Fibroblast of lung (primary cell): ENCODE data around the gene KYAT1. TPM values are rescaled to one million over a fixed set of nuclear protein-coding genes. Genes with fewer than 3 reads are reported as not detected.

ENCODE experiments used
- DNase-seq, 2 donors: peaks; one replicate each; pipeline versions ENCODE4 v3.0.0 to v3.0.0-alpha.2; 2010; ENCODE audit warnings: low read depth in 2 of 2
- H2AFZ ChIP-seq: 2 replicates; pipeline ENCODE4 v1.5.1; 2012; ENCODE audit warnings: low read length, control low read depth, inconsistent platforms
- H3K27ac ChIP-seq: 2 replicates; pipeline ENCODE4 v1.5.1; 2011; ENCODE audit warnings: low read length, control low read depth; ENCODE audit not compliant: insufficient read depth
- H3K27me3 ChIP-seq: 2 replicates; pipeline ENCODE4 v1.5.1; 2011; ENCODE audit warnings: mild to moderate bottlenecking, low read length; ENCODE audit not compliant: control insufficient read depth, insufficient read depth
- H3K36me3 ChIP-seq: 2 replicates; pipeline ENCODE4 v1.5.1; 2011; ENCODE audit warnings: low read length; ENCODE audit not compliant: control insufficient read depth, insufficient read depth
- H3K4me1 ChIP-seq: 2 replicates; pipeline ENCODE4 v1.5.1; 2011; ENCODE audit warnings: low read length; ENCODE audit not compliant: control insufficient read depth, insufficient read depth; ENCODE audit errors: extremely low read depth
- H3K4me2 ChIP-seq: 2 replicates; pipeline ENCODE4 v1.5.1; 2011; ENCODE audit warnings: low read length, control low read depth; ENCODE audit not compliant: insufficient read depth; ENCODE audit errors: extremely low read depth
- H3K4me3 ChIP-seq, 4 experiments: fragments of 200-600 bp in 1 of 4; sonication (generic) in 1 of 4; replicated peaks in 1 of 4; 2 replicates each; pipeline ENCODE4 v1.5.1; 2011 to 2016; ENCODE audit warnings: low read length in 4 of 4, low read depth in 3 of 4, mild to moderate bottlenecking in 3 of 4, control low read depth in 2 of 4, inconsistent platforms in 1 of 4, mixed read lengths in 1 of 4; ENCODE audit not compliant: insufficient read depth in 1 of 4; ENCODE audit errors: control extremely low read depth in 1 of 4
- H3K79me2 ChIP-seq: 2 replicates; pipeline ENCODE4 v1.5.1; 2012; ENCODE audit warnings: mild to moderate bottlenecking, low read length, inconsistent platforms; ENCODE audit not compliant: control insufficient read depth, insufficient read depth
- H3K9ac ChIP-seq: 2 replicates; pipeline ENCODE4 v1.5.1; 2011; ENCODE audit warnings: mild to moderate bottlenecking, low read length, control low read depth; ENCODE audit not compliant: insufficient read depth
- H3K9me3 ChIP-seq: 2 replicates; pipeline ENCODE4 v1.5.1; 2012; ENCODE audit warnings: low read depth, low read length; ENCODE audit not compliant: control insufficient read depth, insufficient read depth
- H4K20me1 ChIP-seq: 2 replicates; pipeline ENCODE4 v1.5.1; 2011; ENCODE audit warnings: low read length; ENCODE audit not compliant: control insufficient read depth, insufficient read depth; ENCODE audit errors: extremely low read depth
- EZH2 ChIP-seq: IDR thresholded peaks from 2 replicates; pipeline ENCODE4 v1.5.1; 2012; ENCODE audit warnings: low read length, control low read depth, mild to moderate bottlenecking; ENCODE audit errors: missing control alignments
- polyA plus RNA-seq, 2 donors: library from polyadenylated mRNA; depleted of rRNA in 1 of 2; stranded (reverse) in 1 of 2; unstranded in 1 of 2; fragments of >200 nt; gene quantifications; 2 replicates each; pipeline ENCODE4 v1.2.1, GENCODE V29; 2011 to 2012; ENCODE audit warnings: missing spikeins in 1 of 2
- total RNA-seq: library from RNA; depleted of rRNA; stranded (reverse); fragments of >200 nt; gene quantifications from 2 replicates; pipeline ENCODE4 v1.2.1, GENCODE V29; 2014
- TF ChIP-seq, protein P1 (sequence below), 2 donors: IDR thresholded peaks in 1 of 2; conservative IDR thresholded peaks in 1 of 2; 1 replicate in 1 of 2; 2 replicates in 1 of 2; pipeline ENCODE4 v1.5.1; 2011 to 2012; ENCODE audit warnings: low read length in 2 of 2, control low read depth in 1 of 2, inconsistent platforms in 1 of 2, low read depth in 1 of 2, mild to moderate bottlenecking in 1 of 2

The KYAT1 gene
- total and polyA plus RNA-seq, 2 donors (not counting 1 experiment from before 2014, with no cell fraction given), result 4.7 to 12.4 TPM

DNA sequence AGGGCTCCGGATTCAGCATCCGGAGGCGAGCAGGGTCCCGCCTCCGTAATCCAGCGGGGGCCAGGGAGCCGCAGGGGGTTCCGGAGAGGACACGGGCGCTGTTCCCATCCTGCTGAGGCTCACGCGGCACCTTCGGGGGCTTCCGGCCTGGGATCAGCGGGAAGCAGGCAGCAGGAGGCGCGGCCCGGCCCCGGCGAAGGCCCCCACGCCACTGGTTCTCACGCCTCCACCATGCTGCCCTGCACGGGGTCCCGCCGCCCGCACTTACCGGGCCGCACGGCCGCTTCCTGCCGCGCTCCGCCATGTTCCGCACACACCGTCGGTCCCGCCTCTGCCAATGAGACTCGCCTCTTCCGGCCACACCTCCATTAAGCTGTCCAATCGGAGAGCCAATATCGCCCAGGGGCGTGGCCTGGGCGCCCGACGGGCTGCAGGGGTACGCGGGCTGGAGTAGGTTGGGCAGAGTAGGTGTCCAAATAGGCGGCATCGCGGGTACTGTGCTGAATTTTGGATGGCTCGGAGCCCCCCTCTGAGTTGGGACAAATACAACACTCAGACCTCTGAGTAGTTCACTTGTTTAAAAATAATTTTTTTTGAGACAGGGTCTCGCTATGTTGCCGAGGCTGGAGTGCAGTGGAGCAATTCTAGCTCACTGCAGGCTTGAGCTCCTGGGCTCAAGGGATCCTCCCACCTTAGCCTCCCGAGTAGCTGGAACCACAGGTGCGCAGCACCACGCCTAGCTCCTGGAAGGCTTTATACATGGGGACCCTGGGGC is 52.1 kb downstream of the KYAT1 start, which contains the start of gene SPOUT1:
Gene SPOUT1 (minus strand): TSS at position 318 of the 775 bp plus-strand sequence. CDS start 14 bp downstream, at position 304.
- H3K27me3 ChIP-seq, result no peaks in the 10 kb centered on the region
- H4K20me1 ChIP-seq, result no peaks in the 10 kb centered on the region
- peak within 1 kb of the TSS; percentile 81 for H2AFZ ChIP-seq
- H3K9me3 ChIP-seq, result no peaks in the 10 kb centered on the region
- peak; percentile 86 to 88 for DNase-seq
- TF ChIP-seq, protein P1, sequence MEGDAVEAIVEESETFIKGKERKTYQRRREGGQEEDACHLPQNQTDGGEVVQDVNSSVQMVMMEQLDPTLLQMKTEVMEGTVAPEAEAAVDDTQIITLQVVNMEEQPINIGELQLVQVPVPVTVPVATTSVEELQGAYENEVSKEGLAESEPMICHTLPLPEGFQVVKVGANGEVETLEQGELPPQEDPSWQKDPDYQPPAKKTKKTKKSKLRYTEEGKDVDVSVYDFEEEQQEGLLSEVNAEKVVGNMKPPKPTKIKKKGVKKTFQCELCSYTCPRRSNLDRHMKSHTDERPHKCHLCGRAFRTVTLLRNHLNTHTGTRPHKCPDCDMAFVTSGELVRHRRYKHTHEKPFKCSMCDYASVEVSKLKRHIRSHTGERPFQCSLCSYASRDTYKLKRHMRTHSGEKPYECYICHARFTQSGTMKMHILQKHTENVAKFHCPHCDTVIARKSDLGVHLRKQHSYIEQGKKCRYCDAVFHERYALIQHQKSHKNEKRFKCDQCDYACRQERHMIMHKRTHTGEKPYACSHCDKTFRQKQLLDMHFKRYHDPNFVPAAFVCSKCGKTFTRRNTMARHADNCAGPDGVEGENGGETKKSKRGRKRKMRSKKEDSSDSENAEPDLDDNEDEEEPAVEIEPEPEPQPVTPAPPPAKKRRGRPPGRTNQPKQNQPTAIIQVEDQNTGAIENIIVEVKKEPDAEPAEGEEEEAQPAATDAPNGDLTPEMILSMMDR (conservative IDR thresholded peaks at IDR 0.05 in 1 of 2, IDR thresholded peaks at IDR 0.05 in 1 of 2; ENCODE audit: low read depth in 1 of 2, low read length in 2 of 2), result no peak
- TF ChIP-seq EZH2, result no peak
- peak within 1 kb of the TSS; percentile 50 for H3K27ac ChIP-seq
- peaks cover 9% of the 10 kb centered on the region for H3K36me3 ChIP-seq
- no peaks in the 10 kb centered on the region for H3K4me1 ChIP-seq
- peaks cover 7% of the 10 kb centered on the region for H3K79me2 ChIP-seq
- H3K4me2 ChIP-seq, result peak within 1 kb of the TSS; percentile 93
- peak within 1 kb of the TSS; percentile 68 to 96 (median 92) for H3K4me3 ChIP-seq
- peak within 1 kb of the TSS; percentile 79 for H3K9ac ChIP-seq

DNA sequence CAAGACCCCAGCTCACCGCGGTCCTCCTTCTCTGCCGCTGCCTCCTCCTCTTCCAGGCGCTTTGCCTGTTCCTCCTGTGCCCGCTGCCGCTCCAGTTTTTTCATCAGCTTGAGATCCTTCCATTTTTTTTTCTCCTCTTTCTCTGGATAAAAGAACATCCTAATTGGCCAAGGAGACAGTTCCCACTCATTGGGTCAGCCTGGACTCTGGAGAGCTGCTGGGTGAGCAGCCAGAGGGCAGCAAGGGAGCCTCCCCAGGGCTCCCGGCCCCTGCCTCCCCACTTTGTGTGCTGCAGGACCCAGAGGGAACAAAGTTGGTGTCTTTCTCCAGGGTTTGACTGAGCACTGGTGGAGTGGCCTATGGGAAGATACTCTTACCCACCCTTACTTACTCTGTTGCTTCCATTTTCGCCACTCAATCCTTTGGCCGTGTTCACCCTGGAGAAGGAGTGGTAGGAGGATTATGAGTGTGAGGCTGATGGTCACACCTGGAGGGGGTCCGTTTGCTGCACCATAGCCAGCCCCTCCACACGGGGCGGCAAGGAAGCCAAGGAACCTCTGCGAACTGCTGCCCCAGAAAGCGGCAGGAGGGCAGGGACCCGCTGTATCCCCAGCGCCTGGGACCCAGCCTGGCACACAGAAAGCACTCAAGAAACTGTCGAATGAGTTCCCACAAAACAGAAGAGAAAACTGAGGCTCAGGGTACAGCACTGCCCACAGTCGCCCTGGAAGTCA is 52.9 kb downstream of the KYAT1 start:
- Histone ChIP-seq H3K27ac (peak overlapping the region; percentile 50), H2AFZ (peak overlapping the region; percentile 81)
- TF ChIP-seq, protein P1 (conservative IDR thresholded peaks at IDR 0.05 in 1 of 2, IDR thresholded peaks at IDR 0.05 in 1 of 2; ENCODE audit: low read depth in 1 of 2, low read length in 2 of 2), result no peak
- no peak for TF ChIP-seq EZH2

DNA sequence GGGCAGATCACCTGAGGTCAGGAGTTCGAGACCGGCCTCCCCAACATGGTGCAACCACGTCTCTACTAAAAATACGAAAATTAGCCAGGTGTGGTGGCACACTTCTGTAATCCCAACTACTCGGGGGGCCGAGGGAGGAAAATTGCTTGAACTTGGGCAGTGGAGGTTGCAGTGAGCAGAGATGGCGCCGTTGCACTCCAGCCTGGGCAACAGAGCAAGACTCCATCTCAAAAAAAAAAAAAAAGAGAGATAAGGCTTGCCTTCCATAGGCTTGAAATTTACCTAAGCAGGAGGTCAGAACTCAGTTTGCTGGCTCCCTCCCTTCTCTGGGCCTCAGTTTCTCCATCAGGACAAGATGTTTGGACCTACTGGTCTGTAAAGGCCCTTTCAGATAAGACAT is 53.5 kb downstream of the KYAT1 start:
- no peak for DNase-seq

More for the DNA sequence above, 52.9 kb downstream of the KYAT1 start:
- DNase-seq, result no peak
- Histone ChIP-seq H3K27me3 (no peaks in the 10 kb centered on the region), H3K36me3 (peaks cover 10% of the 10 kb centered on the region), H4K20me1 (no peaks in the 10 kb centered on the region), H3K9ac (peak overlapping the region; percentile 79), H3K79me2 (peaks cover 7% of the 10 kb centered on the region), H3K4me3 (peak overlapping the region; percentile 68 to 96 (median 92)), H3K9me3 (no peaks in the 10 kb centered on the region), H3K4me1 (no peaks in the 10 kb centered on the region), H3K4me2 (peak overlapping the region; percentile 93)

More for the DNA sequence above, 53.5 kb downstream of the KYAT1 start:
- Histone ChIP-seq H3K79me2 (peaks cover 7% of the 10 kb centered on the region), H3K27me3 (no peaks in the 10 kb centered on the region), H3K4me3 (peak overlapping the region in 2 of 4 experiments; percentile 88 to 96), H3K4me2 (peak overlapping the region; percentile 93), H2AFZ (no peak overlapping the region), H3K27ac (no peak overlapping the region), H3K36me3 (peaks cover 16% of the 10 kb centered on the region), H4K20me1 (no peaks in the 10 kb centered on the region), H3K4me1 (no peaks in the 10 kb centered on the region), H3K9me3 (no peaks in the 10 kb centered on the region), H3K9ac (no peak overlapping the region)
- no peak for TF ChIP-seq EZH2
- TF ChIP-seq, protein P1 (conservative IDR thresholded peaks at IDR 0.05 in 1 of 2, IDR thresholded peaks at IDR 0.05 in 1 of 2; ENCODE audit: low read depth in 1 of 2, low read length in 2 of 2), result no peak
